GM04504 (cell line): ENCODE measurements around the gene CAPN11.
"Not testable (repeated sequence)": the region's sequence is repeated elsewhere in the genome, so short reads cannot be mapped to it uniquely, and the experiment has no call there.

Experiments
- DNase-seq: peaks from one replicate; pipeline ENCODE4 v3.0.0-alpha.2; 2012; ENCODE audit warnings: low read depth

CAPN11 gene

DNA sequence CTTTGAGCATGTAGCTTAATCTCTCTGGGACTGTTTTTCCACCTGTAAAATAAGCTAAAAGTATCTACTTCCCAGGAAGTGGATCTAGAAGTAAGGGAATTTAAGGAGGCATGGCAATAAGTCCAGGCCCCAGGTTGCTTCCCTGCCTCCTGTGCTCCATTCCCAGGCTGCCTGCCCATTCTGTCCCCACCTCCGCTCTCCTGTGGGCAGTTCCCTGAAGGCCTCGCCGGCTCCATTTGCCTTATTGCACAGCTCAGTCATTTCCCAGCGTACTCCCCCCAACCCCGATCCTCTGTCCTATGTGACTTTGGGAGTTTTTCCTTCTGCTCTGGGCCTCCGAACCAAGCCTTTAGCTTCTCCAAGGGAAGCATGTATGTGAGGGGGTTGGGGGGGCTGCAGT lies 69.4 kb downstream of the CAPN11 start:
- no peak for DNase-seq

DNA sequence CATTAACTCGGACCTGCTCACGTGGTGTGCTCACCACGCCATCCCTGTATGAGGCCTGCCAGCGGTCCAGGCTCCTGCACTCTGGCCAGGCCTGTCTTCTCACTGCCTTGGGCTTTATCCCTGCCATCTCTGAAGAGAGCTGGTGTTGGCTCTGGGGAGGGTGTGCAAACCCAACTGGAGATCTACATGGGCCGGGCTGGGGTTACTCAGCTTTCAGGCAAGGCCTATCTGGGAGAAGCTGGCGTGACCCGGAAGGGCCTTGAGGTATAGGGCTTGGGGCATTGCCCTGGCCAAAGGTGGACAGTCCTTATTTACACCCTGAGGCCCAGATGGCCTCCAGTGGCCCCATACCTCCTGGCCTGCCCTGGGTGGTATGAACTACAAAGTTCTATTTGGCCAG lies 69.8 kb downstream of the CAPN11 start:
- DNase-seq, result no peak

DNA sequence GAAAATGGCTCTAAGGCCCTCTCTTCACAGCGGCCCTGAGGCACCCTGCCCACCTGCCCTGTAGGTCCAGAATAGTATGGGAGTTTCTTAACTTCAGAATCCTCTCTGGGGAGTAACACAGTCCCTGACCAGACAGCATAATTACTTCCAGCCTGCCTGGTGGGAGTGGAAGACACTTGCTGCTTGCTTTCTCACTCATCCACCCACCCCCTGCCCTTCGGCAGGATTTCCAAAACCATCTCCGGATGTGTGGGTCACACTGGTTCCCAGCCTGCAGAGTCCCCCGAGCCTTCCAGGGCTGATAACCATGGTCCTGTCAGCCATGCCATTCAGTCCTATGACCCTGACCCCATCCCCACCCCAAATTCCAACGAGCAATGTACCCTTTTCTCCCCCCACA lies 70.2 kb downstream of the CAPN11 start:
- no peak for DNase-seq

DNA sequence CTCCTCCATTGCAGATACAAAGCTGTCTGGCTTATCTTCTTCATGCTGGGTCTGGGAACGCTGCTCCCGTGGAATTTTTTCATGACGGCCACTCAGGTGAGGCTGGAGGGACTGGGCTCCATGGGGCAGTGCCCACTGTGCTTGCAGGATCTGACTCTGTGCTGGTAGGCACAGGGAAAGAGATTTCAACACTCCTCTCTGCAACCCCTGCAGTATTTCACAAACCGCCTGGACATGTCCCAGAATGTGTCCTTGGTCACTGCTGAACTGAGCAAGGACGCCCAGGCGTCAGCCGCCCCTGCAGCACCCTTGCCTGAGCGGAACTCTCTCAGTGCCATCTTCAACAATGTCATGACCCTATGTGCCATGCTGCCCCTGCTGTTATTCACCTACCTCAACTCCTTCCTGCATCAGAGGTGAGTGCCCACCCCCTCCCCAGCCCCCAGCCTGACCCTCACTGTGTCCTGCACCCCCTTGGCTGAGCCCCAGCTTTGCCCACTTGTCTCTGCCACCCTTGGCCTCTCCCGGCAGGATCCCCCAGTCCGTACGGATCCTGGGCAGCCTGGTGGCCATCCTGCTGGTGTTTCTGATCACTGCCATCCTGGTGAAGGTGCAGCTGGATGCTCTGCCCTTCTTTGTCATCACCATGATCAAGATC lies 70.9 kb downstream of the CAPN11 start:
- no peak for DNase-seq

DNA sequence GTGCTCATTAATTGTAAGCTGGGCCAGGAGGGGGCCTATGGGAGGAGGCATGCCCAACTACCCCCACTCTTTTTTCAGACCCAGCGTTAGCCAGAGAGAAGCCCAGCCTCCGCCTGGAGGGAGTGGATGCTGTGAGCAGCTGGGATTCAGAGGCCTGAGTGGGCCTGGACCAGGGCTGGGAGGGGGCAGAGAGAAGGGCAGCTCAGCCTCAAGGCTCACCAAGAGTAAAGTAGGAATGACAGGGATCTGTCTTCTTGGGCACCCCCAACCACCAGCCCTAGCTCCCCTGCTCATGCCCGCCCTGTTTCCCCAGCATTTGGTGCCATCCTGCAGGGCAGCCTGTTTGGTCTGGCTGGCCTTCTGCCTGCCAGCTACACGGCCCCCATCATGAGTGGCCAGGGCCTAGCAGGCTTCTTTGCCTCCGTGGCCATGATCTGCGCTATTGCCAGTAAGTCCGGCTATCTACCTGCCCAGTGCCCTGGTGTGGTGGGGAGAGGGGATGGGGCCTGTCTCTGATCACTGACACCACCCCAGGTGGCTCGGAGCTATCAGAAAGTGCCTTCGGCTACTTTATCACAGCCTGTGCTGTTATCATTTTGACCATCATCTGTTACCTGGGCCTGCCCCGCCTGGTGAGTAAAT lies 71.5 kb downstream of the CAPN11 start:
- DNase-seq, result no peak

DNA sequence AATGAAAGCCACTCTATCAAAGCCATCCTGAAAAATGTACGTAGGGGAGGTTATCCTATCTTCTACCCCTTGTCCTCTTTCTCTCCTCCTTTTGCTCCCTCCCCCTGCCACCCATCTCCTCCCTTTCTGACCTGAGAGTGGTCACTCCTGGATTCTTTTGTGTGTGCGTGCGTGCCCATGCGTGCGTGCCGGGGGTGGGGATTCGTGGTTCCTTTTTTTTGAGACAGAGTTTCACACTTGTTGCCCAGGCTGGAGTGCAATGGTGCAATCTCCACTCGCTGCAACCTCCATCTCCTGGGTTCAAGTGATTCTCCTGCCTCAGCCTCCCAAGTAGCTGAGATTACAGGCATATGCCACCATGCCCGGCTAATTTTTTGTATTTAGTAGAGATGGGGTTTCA lies 72.8 kb downstream of the CAPN11 start:
- DNase-seq, result not testable (repeated sequence)

DNA sequence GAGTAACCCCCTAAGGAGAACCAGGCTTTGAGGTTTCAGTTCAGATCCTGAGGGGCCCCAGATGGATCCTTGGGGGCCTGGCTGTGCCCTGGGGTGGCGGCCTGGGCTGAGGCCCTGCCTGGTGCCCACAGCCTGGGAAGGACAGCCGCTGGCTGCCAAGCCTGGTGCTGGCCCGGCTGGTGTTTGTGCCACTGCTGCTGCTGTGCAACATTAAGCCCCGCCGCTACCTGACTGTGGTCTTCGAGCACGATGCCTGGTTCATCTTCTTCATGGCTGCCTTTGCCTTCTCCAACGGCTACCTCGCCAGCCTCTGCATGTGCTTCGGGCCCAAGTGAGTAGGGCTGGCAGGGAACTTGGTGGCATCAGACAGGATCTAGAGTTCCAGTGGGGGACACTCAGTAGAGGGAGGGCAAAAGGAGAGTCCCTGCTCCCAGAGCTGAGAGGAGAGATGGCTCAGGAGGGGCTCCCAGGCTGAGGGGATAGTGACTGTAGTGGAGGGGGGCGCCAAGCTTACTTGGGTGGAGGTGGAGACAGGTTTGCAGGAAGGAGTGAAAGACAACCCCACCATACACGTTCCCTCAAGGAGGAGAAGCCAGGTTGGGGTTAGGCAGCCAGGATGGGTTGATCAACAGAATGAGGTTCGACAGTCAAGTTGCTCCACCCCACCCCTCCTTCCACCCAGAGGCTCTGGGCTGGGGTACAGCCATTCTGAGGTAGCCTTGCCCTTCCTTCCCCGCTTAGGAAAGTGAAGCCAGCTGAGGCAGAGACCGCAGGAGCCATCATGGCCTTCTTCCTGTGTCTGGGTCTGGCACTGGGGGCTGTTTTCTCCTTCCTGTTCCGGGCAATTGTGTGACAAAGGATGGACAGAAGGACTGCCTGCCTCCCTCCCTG lies 74.3 kb downstream of the CAPN11 start:
- DNase-seq, result no peak

DNA sequence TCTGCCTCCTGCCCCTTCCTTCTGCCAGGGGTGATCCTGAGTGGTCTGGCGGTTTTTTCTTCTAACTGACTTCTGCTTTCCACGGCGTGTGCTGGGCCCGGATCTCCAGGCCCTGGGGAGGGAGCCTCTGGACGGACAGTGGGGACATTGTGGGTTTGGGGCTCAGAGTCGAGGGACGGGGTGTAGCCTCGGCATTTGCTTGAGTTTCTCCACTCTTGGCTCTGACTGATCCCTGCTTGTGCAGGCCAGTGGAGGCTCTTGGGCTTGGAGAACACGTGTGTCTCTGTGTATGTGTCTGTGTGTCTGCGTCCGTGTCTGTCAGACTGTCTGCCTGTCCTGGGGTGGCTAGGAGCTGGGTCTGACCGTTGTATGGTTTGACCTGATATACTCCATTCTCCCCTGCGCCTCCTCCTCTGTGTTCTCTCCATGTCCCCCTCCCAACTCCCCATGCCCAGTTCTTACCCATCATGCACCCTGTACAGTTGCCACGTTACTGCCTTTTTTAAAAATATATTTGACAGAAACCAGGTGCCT lies 75.0 kb downstream of the CAPN11 start:
- no peak for DNase-seq
